B cell (primary cell): ENCODE results near the gene PDHX. TPM values are rescaled to one million over a fixed set of nuclear protein-coding genes. Genes with fewer than 3 reads are reported as not detected.

ENCODE experiments used
- ATAC-seq: fragments of 200-7000 bp; cut with Tn5 transposase; one replicate; pipeline ENCODE4 v1.10.0; 2021; ENCODE audit warnings: low read depth, mild to moderate bottlenecking, moderate number of reproducible peaks, moderate library complexity
- CTCF ChIA-PET: fragments of 350-600 bp; sonication (Branson Sonifier 250); formaldehyde crosslinking; loops from one replicate; lab custom pipeline; 2021; ENCODE audit warnings: antibody characterized with exemption, inconsistent platforms; lab: Charles Lee
- POLR2A ChIA-PET: fragments of 350-600 bp; sonication (Branson Sonifier 250); formaldehyde crosslinking; loops from one replicate; lab custom pipeline; 2021; ENCODE audit warnings: antibody characterized with exemption; lab: Charles Lee
- DNase-seq: peaks from one replicate; pipeline ENCODE4 v3.0.0; 2013
- H2AFZ ChIP-seq: 2 replicates; pipeline ENCODE4 v1.6.1; 2012; ENCODE audit warnings: mild to moderate bottlenecking, low read depth, low read length; ENCODE audit not compliant: insufficient read depth, poor library complexity, severe bottlenecking
- H3K27ac ChIP-seq, 2 donors: 1 replicate in 1 of 2; 2 replicates in 1 of 2; pipeline ENCODE4 v1.5.1; 2012 to 2013; ENCODE audit warnings: low read length in 2 of 2, mild to moderate bottlenecking in 2 of 2, moderate library complexity in 1 of 2
- H3K27me3 ChIP-seq, 4 experiments: fragments of 200-600 bp in 1 of 4; sonication (generic) in 1 of 4; replicated peaks in 1 of 4; 1 replicate in 2 of 4; 2 replicates in 2 of 4; pipeline versions ENCODE4 v1.6.1 to v1.7.0; 2013 to 2016; ENCODE audit warnings: low read length in 3 of 4, mild to moderate bottlenecking in 2 of 4, mixed read lengths in 1 of 4, moderate library complexity in 1 of 4; ENCODE audit not compliant: insufficient read depth in 4 of 4, control insufficient read depth in 3 of 4; ENCODE audit errors: control extremely low read depth in 1 of 4
- H3K36me3 ChIP-seq, 2 experiments: replicated peaks in 1 of 2; 1 replicate in 1 of 2; 2 replicates in 1 of 2; pipeline versions ENCODE4 v1.6.1 to v1.7.1; 2013; ENCODE audit warnings: low read length in 1 of 2; ENCODE audit not compliant: insufficient read depth in 2 of 2, control insufficient read depth in 1 of 2; ENCODE audit errors: control extremely low read depth in 1 of 2, extremely low read depth in 1 of 2
- H3K4me1 ChIP-seq, 2 donors: fragments of 200-600 bp in 1 of 2; sonication (generic) in 1 of 2; 1 replicate in 1 of 2; 2 replicates in 1 of 2; pipeline versions ENCODE4 v1.5.1 to v1.6.1; 2013 to 2017; ENCODE audit warnings: low read length in 2 of 2; ENCODE audit not compliant: control insufficient read depth in 2 of 2, insufficient read depth in 2 of 2
- H3K4me2 ChIP-seq: replicated peaks from 2 replicates; pipeline ENCODE3; 2012; ENCODE audit warnings: mild to moderate bottlenecking, low read depth, low read length; ENCODE audit not compliant: poor library complexity, severe bottlenecking
- H3K4me3 ChIP-seq, 5 experiments: fragments of 200-600 bp in 1 of 5; sonication (generic) in 1 of 5; 1 replicate in 3 of 5; 2 replicates in 2 of 5; pipeline versions ENCODE4 v1.5.1 to v1.7.0; 2011 to 2016; ENCODE audit warnings: low read length in 4 of 5, mild to moderate bottlenecking in 4 of 5, low read depth in 2 of 5, control low read depth in 1 of 5, moderate library complexity in 1 of 5; ENCODE audit not compliant: insufficient read depth in 1 of 5; ENCODE audit errors: control extremely low read depth in 1 of 5, extremely low read depth in 1 of 5
- H3K79me2 ChIP-seq: fragments of 200-600 bp; sonication (generic); one replicate; pipeline ENCODE4 v1.6.0; 2016; ENCODE audit warnings: low read length; ENCODE audit not compliant: control insufficient read depth, insufficient read depth
- H3K9ac ChIP-seq: fragments of 200-600 bp; sonication (generic); 2 replicates; pipeline ENCODE4 v1.6.1; 2017; ENCODE audit warnings: mild to moderate bottlenecking, low read length, moderate library complexity
- H3K9me3 ChIP-seq, 3 donors: one replicate each; pipeline versions ENCODE4 v1.6.1 to v1.7.1; 2013; ENCODE audit warnings: low read length in 2 of 3; ENCODE audit not compliant: control insufficient read depth in 2 of 3, insufficient read depth in 1 of 3; ENCODE audit errors: control extremely low read depth in 1 of 3
- H4K20me1 ChIP-seq: 2 replicates; pipeline ENCODE4 v1.6.0; 2012; ENCODE audit warnings: mild to moderate bottlenecking, low read length; ENCODE audit not compliant: insufficient read depth, control insufficient read depth, poor library complexity, severe bottlenecking
- H3K27ac Mint-ChIP-seq: one replicate; pipeline ENCODE4 v1.8.0; 2021; ENCODE audit warnings: mixed read lengths
- H3K27me3 Mint-ChIP-seq: one replicate; pipeline ENCODE4 v1.8.0; 2021; ENCODE audit warnings: mixed read lengths
- H3K4me1 Mint-ChIP-seq: one replicate; pipeline ENCODE4 v1.8.0; 2021; ENCODE audit warnings: mixed read lengths
- H3K4me3 Mint-ChIP-seq: one replicate; pipeline ENCODE4 v1.8.0; 2021; ENCODE audit warnings: mixed read lengths
- H3K9me3 Mint-ChIP-seq: one replicate; pipeline ENCODE4 v1.8.0; 2022; ENCODE audit warnings: mixed read lengths; ENCODE audit not compliant: insufficient read depth
- EZH2 ChIP-seq: IDR thresholded peaks from 2 replicates; pipeline ENCODE4 v1.6.1; 2012; ENCODE audit warnings: borderline replicate concordance, low read depth, mild to moderate bottlenecking, moderate library complexity, low read length; ENCODE audit not compliant: insufficient read depth, poor library complexity, severe bottlenecking
- WGBS: methylation state at CpG from one replicate; pipeline ENCODE4 v1.1.5; 2013; ENCODE audit warnings: missing lambda C conversion rate; ENCODE audit not compliant: insufficient coverage; 5-methylcytosine and 5-hydroxymethylcytosine counted together
- intact Hi-C: fragments of 100-400 bp; cut with micrococcal nuclease; formaldehyde crosslinking; loops from one replicate; pipeline ENCODE4 v1.10.0; 2022
- polyA plus RNA-seq: library from polyadenylated mRNA; depleted of rRNA; stranded (reverse); fragments of >200 nt; gene quantifications from 2 replicates; pipeline ENCODE4 v1.2.3, GENCODE V29; 2012
- total RNA-seq, 2 donors: library from RNA; stranded (reverse); fragments of 120-200 nt in 1 of 2; gene quantifications; 1 replicate in 1 of 2; 2 replicates in 1 of 2; pipeline versions ENCODE4 v1.2.3 to v1.2.4, GENCODE V29; 2013 to 2022
- TF ChIP-seq, protein P1 (sequence below): fragments of 200-600 bp; IDR thresholded peaks from one replicate; pipeline ENCODE4 v1.8.0; 2022; ENCODE audit warnings: antibody characterized with exemption, mild to moderate bottlenecking

Gene PDHX
- total and polyA plus RNA-seq, 2 donors (not counting 1 experiment from before 2014, with no cell fraction given) = 6.2 to 35.4 TPM

GRCh38 chr11:34921156-34921555, 4.7 kb downstream of the PDHX start:
- H3K4me2 ChIP-seq = no peak overlapping the region
- ChIA-PET POLR2A (no interaction called here), CTCF (interaction anchor here (10.1 kb wide), 1 partner anchor 469 kb away, joined by 248 read pairs; no protein-coding TSS in a partner anchor)
- ATAC-seq = no peak
- H3K27me3 Mint-ChIP-seq = no peaks in the 10 kb centered on the region
- no peak for TF ChIP-seq EZH2
- TF ChIP-seq, protein P1, sequence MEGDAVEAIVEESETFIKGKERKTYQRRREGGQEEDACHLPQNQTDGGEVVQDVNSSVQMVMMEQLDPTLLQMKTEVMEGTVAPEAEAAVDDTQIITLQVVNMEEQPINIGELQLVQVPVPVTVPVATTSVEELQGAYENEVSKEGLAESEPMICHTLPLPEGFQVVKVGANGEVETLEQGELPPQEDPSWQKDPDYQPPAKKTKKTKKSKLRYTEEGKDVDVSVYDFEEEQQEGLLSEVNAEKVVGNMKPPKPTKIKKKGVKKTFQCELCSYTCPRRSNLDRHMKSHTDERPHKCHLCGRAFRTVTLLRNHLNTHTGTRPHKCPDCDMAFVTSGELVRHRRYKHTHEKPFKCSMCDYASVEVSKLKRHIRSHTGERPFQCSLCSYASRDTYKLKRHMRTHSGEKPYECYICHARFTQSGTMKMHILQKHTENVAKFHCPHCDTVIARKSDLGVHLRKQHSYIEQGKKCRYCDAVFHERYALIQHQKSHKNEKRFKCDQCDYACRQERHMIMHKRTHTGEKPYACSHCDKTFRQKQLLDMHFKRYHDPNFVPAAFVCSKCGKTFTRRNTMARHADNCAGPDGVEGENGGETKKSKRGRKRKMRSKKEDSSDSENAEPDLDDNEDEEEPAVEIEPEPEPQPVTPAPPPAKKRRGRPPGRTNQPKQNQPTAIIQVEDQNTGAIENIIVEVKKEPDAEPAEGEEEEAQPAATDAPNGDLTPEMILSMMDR = no peak
- no peaks in the 10 kb centered on the region for H3K27me3 ChIP-seq
- H3K27ac Mint-ChIP-seq = no peak overlapping the region
- H2AFZ ChIP-seq = no peak overlapping the region
- no peaks in the 10 kb centered on the region for H3K9me3 ChIP-seq
- DNase-seq = no peak
- no peaks in the 10 kb centered on the region for H3K36me3 ChIP-seq
- no peaks in the 10 kb centered on the region for H3K9me3 Mint-ChIP-seq
- peaks cover 28% of the 10 kb centered on the region for H3K4me1 Mint-ChIP-seq
- intact Hi-C loops = no loop called here
- peaks cover 4 to 6% of the 10 kb centered on the region in 2 donors for H3K4me1 ChIP-seq
- H3K9ac ChIP-seq = no peak overlapping the region
- H3K4me3 Mint-ChIP-seq = no peak overlapping the region
- H3K27ac ChIP-seq = no peak overlapping the region
- no CpG with 5 or more reads among the region's 4 CpGs for WGBS
- H4K20me1 ChIP-seq = peaks cover 10% of the 10 kb centered on the region
- H3K4me3 ChIP-seq = no peak overlapping the region
- peaks cover 31% of the 10 kb centered on the region for H3K79me2 ChIP-seq

- H3K9ac ChIP-seq = no peak overlapping the region
- no peak overlapping the region for H3K27ac ChIP-seq
- H2AFZ ChIP-seq = no peak overlapping the region
- peaks cover 15% of the 10 kb centered on the region for H3K4me1 Mint-ChIP-seq
- no peaks in the 10 kb centered on the region for H3K36me3 ChIP-seq
- no peak for ATAC-seq
- no peaks in the 10 kb centered on the region for H3K27me3 ChIP-seq
- no peak overlapping the region for H3K27ac Mint-ChIP-seq
- intact Hi-C loops = loop anchor here (5.0 kb wide), 2 partner anchors 73 to 488 kb away; no protein-coding TSS in a partner anchor
- DNase-seq = no peak
- no peaks in the 10 kb centered on the region for H3K9me3 Mint-ChIP-seq
- no peaks in the 10 kb centered on the region for H3K9me3 ChIP-seq
- no peak overlapping the region for H3K4me2 ChIP-seq
- H3K79me2 ChIP-seq = peaks cover 48% of the 10 kb centered on the region
- no peaks in the 10 kb centered on the region for H3K4me1 ChIP-seq
- WGBS = no CpG with 5 or more reads among the region's 3 CpGs
- H4K20me1 ChIP-seq = peaks cover 20% of the 10 kb centered on the region
- no peaks in the 10 kb centered on the region for H3K27me3 Mint-ChIP-seq
- ChIA-PET CTCF (interaction anchor here (0.6 to 10.1 kb wide), 21 partner anchors 8 to 563 kb away, joined by 3 to 248 read pairs (median 4); partner anchors contain the start of genes APIP and PDHX), POLR2A (no interaction called here)
- H3K4me3 ChIP-seq = no peak overlapping the region
- TF ChIP-seq EZH2 = no peak
- TF ChIP-seq, protein P1 = no peak
- H3K4me3 Mint-ChIP-seq = no peak overlapping the region
These were observed 8.3 kb downstream of the PDHX start for GRCh38 chr11:34924714-34925113.
